Stimulated activated naive CD8-positive, alpha-beta T cell treated with anti-CD3 and anti-CD28 coated beads, Interleukin-15, amount 100 ng/mL, for 72 hours (primary cell): Measurements from ENCODE around the gene NAALADL1.

ENCODE experiments used
- ATAC-seq: fragments of 150-1000 bp; cut with Tn5 transposase; 2 replicates; pipeline ENCODE4 v1.10.0; 2021; ENCODE audit warnings: mild to moderate bottlenecking, moderate library complexity
- DNase-seq, 2 donors: peaks; one replicate each; pipeline ENCODE4 v3.0.0; 2021 to 2022
- H3K27ac Mint-ChIP-seq, 2 donors: one replicate each; pipeline ENCODE4 v1.8.0; 2022; ENCODE audit warnings: mild to moderate bottlenecking in 2 of 2, mixed read lengths in 2 of 2, moderate library complexity in 2 of 2
- H3K27me3 Mint-ChIP-seq: one replicate; pipeline ENCODE4 v1.8.0; 2022; ENCODE audit warnings: mixed read lengths
- H3K4me1 Mint-ChIP-seq: one replicate; pipeline ENCODE4 v1.8.0; 2022; ENCODE audit warnings: mild to moderate bottlenecking, mixed read lengths
- H3K4me3 Mint-ChIP-seq, 2 donors: one replicate each; pipeline ENCODE4 v1.8.0; 2022; ENCODE audit warnings: mild to moderate bottlenecking in 2 of 2, mixed read lengths in 2 of 2, moderate library complexity in 1 of 2
- H3K9me3 Mint-ChIP-seq, 2 donors: one replicate each; pipeline ENCODE4 v1.8.0; 2022; ENCODE audit warnings: mixed read lengths in 2 of 2

The NAALADL1 gene

DNA sequence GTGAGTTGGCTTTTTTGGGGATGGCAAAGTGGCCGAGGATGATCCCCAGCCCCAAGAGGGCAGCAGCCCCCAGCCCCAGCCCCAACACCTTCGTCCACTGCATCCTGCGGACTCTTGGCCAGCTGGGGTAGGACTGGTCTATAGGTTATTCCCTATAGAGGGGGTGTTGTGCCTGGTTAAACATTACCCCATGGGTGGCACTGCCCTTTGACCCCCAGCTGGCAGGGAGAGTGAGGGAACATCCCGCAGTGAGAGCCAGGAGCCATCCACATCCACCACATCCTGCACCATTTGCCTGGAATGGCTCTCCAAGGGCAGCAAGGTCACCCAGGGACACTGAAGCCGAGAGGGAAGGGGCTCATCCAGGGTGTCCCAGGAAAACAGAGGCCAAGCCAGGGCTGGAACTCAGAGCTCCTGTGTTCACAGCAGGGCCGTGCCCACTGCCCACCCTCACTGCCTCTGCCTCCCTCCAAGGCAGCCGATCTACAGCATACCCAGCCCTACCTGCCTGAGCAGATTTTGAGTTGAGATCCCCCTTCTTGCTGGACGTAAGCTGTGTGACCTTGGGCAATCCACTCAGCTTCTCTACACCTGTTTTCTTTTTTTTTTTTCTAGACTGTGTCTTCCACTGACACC, at the start of gene NAALADL1:
Gene NAALADL1, minus strand, starts transcription at position 135 of the 636 bp plus-strand sequence. Its CDS starts 32 bp downstream, at position 103.
- no peak within 1 kb of the TSS for H3K27ac Mint-ChIP-seq
- H3K9me3 Mint-ChIP-seq: no peaks in the 10 kb centered on the region
- no peak within 1 kb of the TSS for H3K4me3 Mint-ChIP-seq
- ATAC-seq: no peak
- peaks cover 26% of the 10 kb centered on the region for H3K4me1 Mint-ChIP-seq
- DNase-seq: no peak
- H3K27me3 Mint-ChIP-seq: no peaks in the 10 kb centered on the region

GRCh38 chr11:65107751-65108468, 49.6 kb upstream of the NAALADL1 start:
- DNase-seq (no peak), ATAC-seq (no peak)
- H3K27me3 Mint-ChIP-seq: no peaks in the 10 kb centered on the region
- no peak overlapping the region for H3K4me3 Mint-ChIP-seq
- H3K27ac Mint-ChIP-seq: no peak overlapping the region
- peaks cover 60% of the 10 kb centered on the region for H3K4me1 Mint-ChIP-seq
- no peaks in the 10 kb centered on the region for H3K9me3 Mint-ChIP-seq

DNA sequence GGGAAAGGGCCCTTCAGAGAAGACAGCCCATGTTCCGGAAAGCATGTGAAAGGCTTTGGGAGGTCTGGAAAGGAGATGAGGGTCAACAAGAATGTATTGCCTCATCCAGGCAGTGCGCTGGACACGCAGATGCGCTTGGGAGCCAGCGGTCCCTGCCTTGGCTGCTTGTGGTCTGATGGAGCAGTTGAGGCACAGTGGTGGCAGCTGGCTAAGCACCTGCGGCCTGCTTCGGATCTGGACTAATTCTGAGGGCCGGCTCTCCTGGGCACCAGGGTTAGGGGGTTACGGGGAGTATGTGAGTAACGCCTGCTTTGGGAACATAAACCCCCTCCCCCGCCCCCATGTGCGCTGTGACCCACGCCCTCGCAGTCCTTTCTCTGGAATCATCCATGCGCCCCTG, 48.7 kb upstream of the NAALADL1 start:
- Mint-ChIP-seq H3K9me3 (no peaks in the 10 kb centered on the region), H3K4me1 (peaks cover 56% of the 10 kb centered on the region), H3K27me3 (no peaks in the 10 kb centered on the region), H3K27ac (no peak overlapping the region), H3K4me3 (no peak overlapping the region)
- ATAC-seq: no peak
- no peak for DNase-seq

- DNase-seq: no peak
- no peak for ATAC-seq
- peaks cover 31% of the 10 kb centered on the region for H3K4me1 Mint-ChIP-seq
- H3K4me3 Mint-ChIP-seq: no peak overlapping the region
- H3K27ac Mint-ChIP-seq: peak overlapping the region in 1 of 2 donors; percentile 71
- H3K9me3 Mint-ChIP-seq: no peaks in the 10 kb centered on the region
- no peaks in the 10 kb centered on the region for H3K27me3 Mint-ChIP-seq
Observed at GRCh38 chr11:65104628-65105027, 46.3 kb upstream of the NAALADL1 start.

DNA sequence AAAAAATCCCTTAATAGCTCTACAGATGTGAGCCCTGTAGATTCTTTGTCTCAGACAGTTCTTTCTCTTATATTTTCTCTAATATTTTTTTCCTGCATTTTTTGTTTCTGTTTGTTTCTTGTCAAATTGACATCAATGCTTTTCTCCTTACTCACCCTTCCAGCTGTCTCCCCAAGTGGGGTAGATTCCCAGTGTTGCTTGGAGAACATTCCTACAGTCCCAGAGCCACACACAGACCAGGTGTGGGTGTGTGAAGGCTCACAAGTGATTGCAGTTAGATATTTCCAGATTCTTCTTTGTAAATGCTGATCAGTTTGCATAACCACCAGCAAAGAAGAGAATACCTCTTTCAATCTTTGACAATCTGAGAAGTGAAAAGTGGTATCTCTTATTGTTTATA, 45.1 kb upstream of the NAALADL1 start:
- DNase-seq (no peak), ATAC-seq (no peak)
- H3K27me3 Mint-ChIP-seq: no peaks in the 10 kb centered on the region
- no peaks in the 10 kb centered on the region for H3K9me3 Mint-ChIP-seq
- H3K4me3 Mint-ChIP-seq: no peak overlapping the region
- peaks cover 29% of the 10 kb centered on the region for H3K4me1 Mint-ChIP-seq
- H3K27ac Mint-ChIP-seq: no peak overlapping the region

- no peak for ATAC-seq
- peaks cover 39% of the 10 kb centered on the region for H3K4me1 Mint-ChIP-seq
- no peak overlapping the region for H3K4me3 Mint-ChIP-seq
- no peaks in the 10 kb centered on the region for H3K9me3 Mint-ChIP-seq
- H3K27me3 Mint-ChIP-seq: no peaks in the 10 kb centered on the region
- H3K27ac Mint-ChIP-seq: peak overlapping the region in 1 of 2 donors; percentile 37
- no peak for DNase-seq
Observed at GRCh38 chr11:65102142-65103095, 44.1 kb upstream of the NAALADL1 start.

DNA sequence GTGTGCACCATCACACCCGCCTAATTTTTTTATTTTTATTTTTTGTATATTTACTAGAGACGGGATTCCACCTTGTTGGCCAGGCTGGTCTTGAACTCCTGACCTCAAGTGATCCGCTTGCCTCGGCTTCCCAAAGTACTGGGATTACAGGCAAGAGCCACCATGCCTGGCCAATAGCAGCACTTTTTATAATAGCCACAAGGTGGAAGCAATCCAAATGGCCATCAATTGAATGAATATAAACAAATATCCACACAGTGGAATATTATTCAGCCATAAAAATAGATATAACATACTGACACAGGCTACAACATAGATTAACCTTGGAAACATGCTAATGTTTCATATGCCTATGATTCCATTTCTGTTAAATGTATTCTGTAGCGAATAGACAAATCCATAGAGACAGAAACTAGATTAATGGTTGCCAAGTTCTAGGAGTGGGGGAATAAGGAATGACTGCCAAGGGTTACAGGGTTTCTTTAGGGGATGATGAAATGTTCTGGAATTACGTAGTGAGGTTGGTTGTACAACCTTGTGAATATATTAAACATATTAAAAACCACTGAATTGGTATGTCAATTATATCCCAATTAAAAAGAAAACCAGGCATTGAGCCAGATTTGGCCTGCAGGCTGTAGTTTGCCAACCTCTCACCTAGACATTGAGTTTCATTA, 42.5 kb upstream of the NAALADL1 start:
- Mint-ChIP-seq H3K9me3 (no peaks in the 10 kb centered on the region), H3K4me1 (peaks cover 44% of the 10 kb centered on the region)
- ATAC-seq: no peak

DNA sequence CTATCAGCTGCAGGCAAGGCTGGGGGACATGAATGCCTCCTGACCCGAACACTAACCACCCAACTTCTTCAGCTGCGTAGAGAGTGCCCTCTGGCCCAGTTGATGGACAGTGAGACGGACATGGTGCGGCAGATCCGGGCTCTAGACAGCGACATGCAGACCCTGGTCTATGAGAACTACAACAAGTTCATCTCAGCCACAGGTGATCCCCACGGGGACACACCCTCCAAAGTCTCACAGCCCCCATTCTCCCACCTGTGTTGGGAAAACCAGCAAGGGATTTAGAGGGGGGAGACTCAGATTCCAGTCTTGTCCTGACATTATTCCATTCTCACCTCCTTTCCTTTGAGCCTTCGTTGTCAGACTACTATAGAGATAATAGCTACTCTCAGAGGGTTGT, 38.6 kb upstream of the NAALADL1 start:
- H3K4me3 Mint-ChIP-seq: peak overlapping the region; percentile 93 to 95
- no peak for DNase-seq
- peaks cover 23% of the 10 kb centered on the region for H3K4me1 Mint-ChIP-seq
- H3K27ac Mint-ChIP-seq: peak overlapping the region in 1 of 2 donors; percentile 40
- no peaks in the 10 kb centered on the region for H3K9me3 Mint-ChIP-seq
- no peaks in the 10 kb centered on the region for H3K27me3 Mint-ChIP-seq
- ATAC-seq: no peak

More for the DNA sequence above, 42.5 kb upstream of the NAALADL1 start:
- Mint-ChIP-seq H3K27ac (no peak overlapping the region), H3K4me3 (no peak overlapping the region), H3K27me3 (no peaks in the 10 kb centered on the region)
- DNase-seq: no peak

- H3K9me3 Mint-ChIP-seq: no peaks in the 10 kb centered on the region
- peak within 1 kb of the TSS; percentile 93 to 95 for H3K4me3 Mint-ChIP-seq
- DNase-seq (peak; percentile 83 to 89), ATAC-seq (peak; percentile 97)
- peak within 1 kb of the TSS; percentile 98 to 99 for H3K27ac Mint-ChIP-seq
- peaks cover 23% of the 10 kb centered on the region for H3K4me1 Mint-ChIP-seq
- H3K27me3 Mint-ChIP-seq: no peaks in the 10 kb centered on the region
Observed at GRCh38 chr11:65095974-65096806, 37.8 kb upstream of the NAALADL1 start, which contains the start of gene VPS51. VPS51 (plus strand) TSS chr11:65096214; CDS start chr11:65096251, 37 bp downstream.

DNA sequence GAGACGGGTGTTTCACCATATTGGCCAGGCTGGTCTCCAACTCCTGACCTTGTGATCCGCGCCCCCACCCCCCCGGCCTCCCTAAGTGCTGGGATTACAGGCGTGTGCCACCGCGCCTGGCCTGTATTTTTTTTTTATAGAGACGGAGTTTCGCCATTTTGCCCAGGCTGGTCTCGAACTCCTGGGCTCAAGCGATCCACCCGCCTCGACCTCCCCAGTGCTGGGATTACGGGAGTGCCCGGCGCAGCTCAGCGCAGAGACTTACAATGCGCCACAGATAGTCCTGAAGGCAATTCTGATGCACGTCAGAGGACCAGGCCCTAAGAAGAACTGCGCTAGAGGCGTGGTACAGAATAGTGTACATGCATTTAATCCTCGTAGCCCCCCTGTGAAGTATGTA, 37.1 kb upstream of the NAALADL1 start:
- H3K4me1 Mint-ChIP-seq: peaks cover 23% of the 10 kb centered on the region
- H3K27ac Mint-ChIP-seq: peak overlapping the region; percentile 98 to 99
- DNase-seq (no peak), ATAC-seq (no peak)
- H3K9me3 Mint-ChIP-seq: no peaks in the 10 kb centered on the region
- no peaks in the 10 kb centered on the region for H3K27me3 Mint-ChIP-seq
- H3K4me3 Mint-ChIP-seq: peak overlapping the region; percentile 93 to 95

- no peak for ATAC-seq
- Mint-ChIP-seq H3K27me3 (no peaks in the 10 kb centered on the region), H3K4me3 (no peak overlapping the region), H3K27ac (no peak overlapping the region), H3K4me1 (peaks cover 5% of the 10 kb centered on the region), H3K9me3 (no peaks in the 10 kb centered on the region)
- DNase-seq: no peak
Observed at GRCh38 chr11:65090628-65091027, 32.3 kb upstream of the NAALADL1 start.

DNA sequence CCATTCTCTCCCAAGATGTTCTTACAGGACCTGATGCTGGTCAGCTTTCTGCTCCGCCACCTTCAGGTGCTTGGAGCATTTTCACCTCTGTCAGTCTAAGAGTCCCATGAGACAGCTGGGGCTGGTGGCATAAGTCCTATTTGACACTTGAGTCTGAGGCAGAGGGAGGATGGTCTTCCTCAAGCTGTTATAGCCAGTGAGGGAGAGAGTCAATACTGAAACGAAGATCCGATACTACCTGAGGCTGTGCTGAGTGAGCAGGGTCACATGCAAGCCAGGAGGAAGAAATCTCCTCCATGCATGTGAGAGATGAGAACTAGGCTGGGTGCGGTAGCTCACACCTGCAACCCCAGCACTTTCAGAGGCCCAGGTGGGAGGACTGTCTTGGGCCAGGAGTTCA, 31.3 kb upstream of the NAALADL1 start:
- Mint-ChIP-seq H3K27ac (no peak overlapping the region), H3K27me3 (no peaks in the 10 kb centered on the region), H3K9me3 (no peaks in the 10 kb centered on the region), H3K4me1 (peaks cover 13% of the 10 kb centered on the region), H3K4me3 (no peak overlapping the region)
- DNase-seq: no peak
- ATAC-seq: no peak

DNA sequence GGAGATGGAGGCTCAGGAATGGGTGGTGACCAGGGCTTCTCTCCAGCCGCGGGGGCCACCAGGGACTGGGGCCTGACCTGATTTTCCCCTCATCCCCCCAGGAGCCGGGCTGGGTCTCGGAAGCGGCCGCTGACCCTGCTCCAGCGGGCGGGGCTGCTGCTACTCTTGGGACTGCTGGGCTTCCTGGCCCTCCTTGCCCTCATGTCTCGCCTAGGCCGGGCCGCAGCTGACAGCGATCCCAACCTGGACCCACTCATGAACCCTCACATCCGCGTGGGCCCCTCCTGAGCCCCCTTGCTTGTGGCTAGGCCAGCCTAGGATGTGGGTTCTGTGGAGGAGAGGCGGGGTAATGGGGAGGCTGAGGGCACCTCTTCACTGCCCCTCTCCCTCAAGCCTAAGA, 29.5 kb upstream of the NAALADL1 start:
- ATAC-seq (no peak), DNase-seq (no peak)
- H3K27ac Mint-ChIP-seq: no peak overlapping the region
- no peaks in the 10 kb centered on the region for H3K9me3 Mint-ChIP-seq
- no peaks in the 10 kb centered on the region for H3K27me3 Mint-ChIP-seq
- H3K4me3 Mint-ChIP-seq: no peak overlapping the region
- peaks cover 27% of the 10 kb centered on the region for H3K4me1 Mint-ChIP-seq

DNA sequence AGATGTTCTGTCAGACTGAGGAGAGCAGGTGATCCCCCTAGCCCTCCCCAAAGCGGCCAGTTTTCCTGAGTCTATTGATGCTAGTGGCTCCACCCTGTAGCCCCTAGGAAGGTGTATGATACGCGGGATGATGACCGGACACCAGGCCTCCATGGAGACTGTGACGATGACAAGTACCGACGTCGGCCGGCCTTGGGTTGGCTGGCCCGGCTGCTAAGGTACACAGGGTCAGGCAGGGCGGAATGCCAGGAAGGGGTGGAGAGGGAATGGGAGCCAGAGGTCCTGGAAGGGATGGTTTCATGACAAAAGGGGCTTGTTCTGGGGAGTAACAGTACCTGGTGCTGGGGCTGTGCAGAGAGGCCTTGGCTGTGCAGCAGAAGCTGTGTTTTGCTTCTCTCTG, 28.9 kb upstream of the NAALADL1 start:
- no peaks in the 10 kb centered on the region for H3K9me3 Mint-ChIP-seq
- no peak overlapping the region for H3K27ac Mint-ChIP-seq
- DNase-seq (no peak), ATAC-seq (no peak)
- no peak overlapping the region for H3K4me3 Mint-ChIP-seq
- H3K4me1 Mint-ChIP-seq: peaks cover 33% of the 10 kb centered on the region
- H3K27me3 Mint-ChIP-seq: no peaks in the 10 kb centered on the region
